Cardiac muscle cell (in vitro differentiated cells and primary cell): ENCODE data around the gene USB1. TPM values are rescaled to one million over a fixed set of nuclear protein-coding genes. Genes with fewer than 3 reads are reported as not detected.

ENCODE experiments used
- DNase-seq, 2 donors: peaks; one replicate each; pipeline versions ENCODE4 v3.0.0 to v3.0.0-alpha.2; 2010 to 2017; ENCODE audit warnings: low read depth in 1 of 2, low spot score in 1 of 2
- H3K27ac ChIP-seq: fragments of 200-600 bp; sonication (generic); 2 replicates; pipeline ENCODE4 v1.5.1; 2016
- H3K27me3 ChIP-seq: fragments of 200-600 bp; sonication (generic); 2 replicates; pipeline ENCODE4 v1.6.0; 2016; ENCODE audit warnings: control low read depth
- H3K36me3 ChIP-seq: fragments of 200-600 bp; sonication (generic); 2 replicates; pipeline ENCODE4 v1.5.1; 2016; ENCODE audit warnings: control low read depth
- H3K4me1 ChIP-seq: fragments of 200-600 bp; sonication (generic); 2 replicates; pipeline ENCODE4 v1.8.1; 2017; ENCODE audit warnings: low read depth, mild to moderate bottlenecking, mixed run types
- H3K4me3 ChIP-seq: fragments of 200-600 bp; sonication (generic); 2 replicates; pipeline ENCODE4 v1.5.1; 2016; ENCODE audit warnings: mild to moderate bottlenecking
- H3K9me3 ChIP-seq: fragments of 200-600 bp; sonication (generic); 2 replicates; pipeline ENCODE4 v1.5.1; 2017; ENCODE audit warnings: low read depth, mild to moderate bottlenecking, control low read depth
- CTCF ChIP-seq: IDR thresholded peaks from 2 replicates; pipeline ENCODE4 v1.5.1; 2012; ENCODE audit warnings: low read depth, mild to moderate bottlenecking, low read length
- polyA plus RNA-seq: library from polyadenylated mRNA; unstranded; fragments of >200 nt; fragmentation: Nextera tagmentation; extraction: Ambion mirVana; gene quantifications from 2 replicates; pipeline ENCODE4 v1.2.1, GENCODE V29; 2016
- total RNA-seq: library from RNA; depleted of rRNA; stranded (reverse); fragments of >200 nt; gene quantifications from 2 replicates; pipeline ENCODE4 v1.2.3, GENCODE V29; 2016

Gene USB1
- total and polyA plus RNA-seq, 2 experiments from 2014 or later = 48.3 to 60.8 TPM

GRCh38 chr16:57992084-57992483 lies 9.1 kb upstream of the USB1 start:
- DNase-seq = no peak
- no peak for TF ChIP-seq CTCF
- Histone ChIP-seq H3K9me3 (no peaks in the 10 kb centered on the region), H3K4me3 (no peak overlapping the region), H3K36me3 (peaks cover 8% of the 10 kb centered on the region), H3K27ac (no peak overlapping the region), H3K4me1 (no peaks in the 10 kb centered on the region), H3K27me3 (no peaks in the 10 kb centered on the region)

- Histone ChIP-seq H3K4me1 (no peaks in the 10 kb centered on the region), H3K27ac (no peak overlapping the region), H3K36me3 (peaks cover 8% of the 10 kb centered on the region), H3K4me3 (no peak overlapping the region), H3K9me3 (no peaks in the 10 kb centered on the region), H3K27me3 (no peaks in the 10 kb centered on the region)
- TF ChIP-seq CTCF = no peak
- no peak for DNase-seq
These were observed 7.8 kb upstream of the USB1 start for GRCh38 chr16:57993438-57993837.

GRCh38 chr16:57993897-57994296 lies 7.3 kb upstream of the USB1 start:
- no peak for TF ChIP-seq CTCF
- Histone ChIP-seq H3K27me3 (no peaks in the 10 kb centered on the region), H3K27ac (no peak overlapping the region), H3K4me1 (peaks cover 2% of the 10 kb centered on the region), H3K4me3 (no peak overlapping the region), H3K36me3 (peaks cover 8% of the 10 kb centered on the region), H3K9me3 (no peaks in the 10 kb centered on the region)
- DNase-seq = no peak

GRCh38 chr16:57994361-57994760 lies 6.8 kb upstream of the USB1 start:
- Histone ChIP-seq H3K4me1 (peaks cover 7% of the 10 kb centered on the region), H3K27me3 (no peaks in the 10 kb centered on the region), H3K4me3 (no peak overlapping the region), H3K27ac (no peak overlapping the region), H3K36me3 (peaks cover 8% of the 10 kb centered on the region), H3K9me3 (no peaks in the 10 kb centered on the region)
- no peak for TF ChIP-seq CTCF
- DNase-seq = no peak

GRCh38 chr16:57994778-57995177 lies 6.4 kb upstream of the USB1 start:
- H3K9me3 ChIP-seq = no peaks in the 10 kb centered on the region
- TF ChIP-seq CTCF = peak; percentile 42

GRCh38 chr16:57995721-57996405 lies 5.3 kb upstream of the USB1 start:
- peaks cover 8% of the 10 kb centered on the region for H3K36me3 ChIP-seq
- no peak for DNase-seq
- no peaks in the 10 kb centered on the region for H3K27me3 ChIP-seq
- no peaks in the 10 kb centered on the region for H3K9me3 ChIP-seq
- no peak overlapping the region for H3K4me3 ChIP-seq
- no peak overlapping the region for H3K27ac ChIP-seq
- peaks cover 11% of the 10 kb centered on the region for H3K4me1 ChIP-seq
- TF ChIP-seq CTCF = no peak

More at GRCh38 chr16:57994778-57995177, 6.4 kb upstream of the USB1 start:
- Histone ChIP-seq H3K36me3 (peaks cover 8% of the 10 kb centered on the region), H3K4me1 (peaks cover 11% of the 10 kb centered on the region), H3K4me3 (no peak overlapping the region), H3K27me3 (no peaks in the 10 kb centered on the region), H3K27ac (no peak overlapping the region)
- DNase-seq = peak; percentile 54 to 56
